Bronchial epithelial cell (primary cell): ENCODE results near the gene IRX4. TPM values are rescaled to one million over a fixed set of nuclear protein-coding genes. Genes with fewer than 3 reads are reported as not detected.

Source experiments
- DNase-seq: peaks from one replicate; pipeline ENCODE4 v3.0.0-alpha.2; 2010; ENCODE audit warnings: low read depth
- FAIRE-seq: peaks from 2 replicates; lab custom pipeline; 2011; peaks lifted over from hg19 to GRCh38; lab: Jason Lieb, UNC
- H3K27me3 ChIP-seq: 2 replicates; pipeline ENCODE4 v1.5.1; 2011; ENCODE audit warnings: low read length; ENCODE audit not compliant: control insufficient read depth, insufficient read depth
- H3K36me3 ChIP-seq: 2 replicates; pipeline ENCODE4 v1.5.1; 2011; ENCODE audit warnings: low read length; ENCODE audit not compliant: control insufficient read depth, insufficient read depth
- H3K4me3 ChIP-seq: 2 replicates; pipeline ENCODE4 v1.5.1; 2011; ENCODE audit warnings: mild to moderate bottlenecking, low read depth, low read length, control low read depth
- CTCF ChIP-seq: IDR thresholded peaks from 2 replicates; pipeline ENCODE4 v1.5.1; 2011; ENCODE audit warnings: mild to moderate bottlenecking, moderate library complexity, low read length, control low read depth, inconsistent platforms; ENCODE audit not compliant: insufficient read depth, severe bottlenecking
- total RNA-seq: library from RNA; depleted of rRNA; stranded (reverse); fragments of >200 nt; gene quantifications from 2 replicates; pipeline ENCODE4 v1.2.1, GENCODE V29; 2014

IRX4 gene
- total RNA-seq, 1 donor from 2014 or later = 1.1 TPM

GRCh38 chr5:1865948-1866347 is 16.8 kb downstream of the IRX4 start:
- H3K27me3 ChIP-seq = peaks cover 11% of the 10 kb centered on the region

GRCh38 chr5:1865486-1865885 is 17.2 kb downstream of the IRX4 start:
- Histone ChIP-seq H3K27me3 (peaks cover 11% of the 10 kb centered on the region), H3K36me3 (no peaks in the 10 kb centered on the region), H3K4me3 (no peak overlapping the region)
- no peak for TF ChIP-seq CTCF
- FAIRE-seq (no peak), DNase-seq (no peak)

More at GRCh38 chr5:1865948-1866347, 16.8 kb downstream of the IRX4 start:
- TF ChIP-seq CTCF = no peak
- Histone ChIP-seq H3K4me3 (no peak overlapping the region), H3K36me3 (no peaks in the 10 kb centered on the region)
- FAIRE-seq = no peak
- DNase-seq = no peak

GRCh38 chr5:1864896-1865440 is 17.8 kb downstream of the IRX4 start:
- peaks cover 11% of the 10 kb centered on the region for H3K27me3 ChIP-seq
- DNase-seq (no peak), FAIRE-seq (no peak)
- no peak for TF ChIP-seq CTCF
- H3K4me3 ChIP-seq = no peak overlapping the region
- no peaks in the 10 kb centered on the region for H3K36me3 ChIP-seq

- TF ChIP-seq CTCF = no peak
- Histone ChIP-seq H3K36me3 (no peaks in the 10 kb centered on the region), H3K4me3 (no peak overlapping the region), H3K27me3 (no peaks in the 10 kb centered on the region)
- no peak for DNase-seq
- FAIRE-seq = no peak
Measured at GRCh38 chr5:1860949-1861348, 21.8 kb downstream of the IRX4 start.

- H3K4me3 ChIP-seq = no peak overlapping the region
- DNase-seq = no peak
- no peaks in the 10 kb centered on the region for H3K36me3 ChIP-seq
- no peaks in the 10 kb centered on the region for H3K27me3 ChIP-seq
- no peak for FAIRE-seq
- no peak for TF ChIP-seq CTCF
Measured at GRCh38 chr5:1860021-1860610, 22.6 kb downstream of the IRX4 start.

- no peaks in the 10 kb centered on the region for H3K27me3 ChIP-seq
Measured at GRCh38 chr5:1859099-1859498, 23.6 kb downstream of the IRX4 start.

More at GRCh38 chr5:1859099-1859498, 23.6 kb downstream of the IRX4 start:
- FAIRE-seq (no peak), DNase-seq (no peak)
- TF ChIP-seq CTCF = no peak
- Histone ChIP-seq H3K4me3 (no peak overlapping the region), H3K36me3 (no peaks in the 10 kb centered on the region)
